Calu3 (cell line): ENCODE data around the gene FAM3D. TPM values are rescaled to one million over a fixed set of nuclear protein-coding genes. Genes with fewer than 3 reads are reported as not detected.

ENCODE experiments used
- BruUV-seq: library from RNA; stranded (reverse); fragments of 400-500 nt; replicated peaks from 2 replicates; lab custom pipeline; 2021; lab: Mats Ljungman, UMichigan
- CTCF ChIA-PET: fragments of 300-600 bp; sonication (Branson Sonifier 250); formaldehyde crosslinking; loops from one replicate; lab custom pipeline; 2022; ENCODE audit warnings: antibody characterized with exemption; lab: Charles Lee
- DNase-seq: peaks from one replicate; pipeline ENCODE4 v3.0.0; 2022
- H3K27ac Mint-ChIP-seq: one replicate; pipeline ENCODE4 v1.8.0; 2022; ENCODE audit warnings: mixed read lengths; ENCODE audit not compliant: unreplicated experiment
- H3K27me3 Mint-ChIP-seq: one replicate; pipeline ENCODE4 v1.8.0; 2022; ENCODE audit warnings: mixed read lengths; ENCODE audit not compliant: unreplicated experiment
- H3K36me3 Mint-ChIP-seq: one replicate; pipeline ENCODE4 v1.8.0; 2022; ENCODE audit warnings: mild to moderate bottlenecking, moderate library complexity, mixed read lengths; ENCODE audit not compliant: insufficient read depth, unreplicated experiment
- H3K4me1 Mint-ChIP-seq: one replicate; pipeline ENCODE4 v1.8.0; 2022; ENCODE audit warnings: mild to moderate bottlenecking, low read depth, mixed read lengths; ENCODE audit not compliant: unreplicated experiment
- H3K4me3 Mint-ChIP-seq: one replicate; pipeline ENCODE4 v1.8.0; 2022; ENCODE audit warnings: mild to moderate bottlenecking, low read depth, moderate library complexity, mixed read lengths; ENCODE audit not compliant: unreplicated experiment
- H3K9me3 Mint-ChIP-seq: one replicate; pipeline ENCODE4 v1.8.0; 2022; ENCODE audit warnings: low read depth, mixed read lengths; ENCODE audit not compliant: unreplicated experiment
- CTCF ChIP-seq: fragments of 200-600 bp; IDR thresholded peaks from one replicate; pipeline ENCODE4 v1.8.0; 2022; ENCODE audit warnings: antibody characterized with exemption; ENCODE audit not compliant: unreplicated experiment
- intact Hi-C: fragments of 100-400 bp; cut with micrococcal nuclease; formaldehyde crosslinking; loops from one replicate; pipeline ENCODE4 v1.10.0; 2022; ENCODE audit not compliant: unreplicated experiment
- total RNA-seq: library from RNA; stranded (reverse); gene quantifications from 2 replicates; pipeline ENCODE4 v1.2.3, GENCODE V29; 2022

FAM3D gene
- total RNA-seq, 1 experiment from 2014 or later = 3.0 TPM

- H3K27me3 Mint-ChIP-seq = peaks cover 9% of the 10 kb centered on the region
- TF ChIP-seq CTCF = peak; percentile 87
- CTCF ChIA-PET = interaction anchor here (0.6 to 6.5 kb wide), 13 partner anchors 10 to 1327 kb away, joined by 3 to 66 read pairs (median 4); partner anchors contain the start of genes HTD2 and RPP14
- no peaks in the 10 kb centered on the region for H3K36me3 Mint-ChIP-seq
- no peak overlapping the region for H3K4me3 Mint-ChIP-seq
- no peak overlapping the region for H3K27ac Mint-ChIP-seq
- H3K4me1 Mint-ChIP-seq = peaks cover 6% of the 10 kb centered on the region
- no peaks in the 10 kb centered on the region for H3K9me3 Mint-ChIP-seq
- no TSS peak for BruUV-seq
- intact Hi-C loops = loop anchor here (1.0 to 2.0 kb wide), 3 partner anchors 22 to 69 kb away; no protein-coding TSS in a partner anchor
- DNase-seq = peak; percentile 76
Observed at GRCh38 chr3:58630076-58630709, 36.4 kb downstream of the FAM3D start.

- no TSS peak for BruUV-seq
- Mint-ChIP-seq H3K9me3 (no peaks in the 10 kb centered on the region), H3K4me1 (peaks cover 6% of the 10 kb centered on the region), H3K36me3 (no peaks in the 10 kb centered on the region), H3K4me3 (no peak overlapping the region), H3K27me3 (peaks cover 9% of the 10 kb centered on the region), H3K27ac (no peak overlapping the region)
- CTCF ChIA-PET = interaction anchor here (0.7 to 6.5 kb wide), 11 partner anchors 11 to 1326 kb away, joined by 3 to 66 read pairs (median 4); partner anchors contain the start of genes HTD2 and RPP14
- no peak for TF ChIP-seq CTCF
- intact Hi-C loops = loop anchor here (1.0 to 5.0 kb wide), 5 partner anchors 21 to 297 kb away; partner anchors contain the start of gene PXK
- DNase-seq = no peak
Observed at GRCh38 chr3:58629629-58630028, 36.9 kb downstream of the FAM3D start.

- Mint-ChIP-seq H3K36me3 (no peaks in the 10 kb centered on the region), H3K4me3 (no peak overlapping the region), H3K9me3 (no peaks in the 10 kb centered on the region), H3K27ac (no peak overlapping the region), H3K4me1 (peaks cover 6% of the 10 kb centered on the region), H3K27me3 (peaks cover 9% of the 10 kb centered on the region)
- CTCF ChIA-PET = interaction anchor here (0.6 to 6.5 kb wide), 5 partner anchors 11 to 226 kb away, joined by 3 to 66 read pairs (median 4); no protein-coding TSS in a partner anchor
- no peak for TF ChIP-seq CTCF
- no peak for DNase-seq
- BruUV-seq = no TSS peak
- intact Hi-C loops = loop anchor here (5.0 kb wide), 2 partner anchors 42 to 297 kb away; partner anchors contain the start of gene PXK
Observed at GRCh38 chr3:58628823-58629562, 37.6 kb downstream of the FAM3D start.

GRCh38 chr3:58627941-58628340, 38.6 kb downstream of the FAM3D start:
- no peak for TF ChIP-seq CTCF
- intact Hi-C loops = loop anchor here (5.0 kb wide), 2 partner anchors 41 to 296 kb away; partner anchors contain the start of gene PXK
- peaks cover 6% of the 10 kb centered on the region for H3K4me1 Mint-ChIP-seq
- no peak for DNase-seq
- H3K27me3 Mint-ChIP-seq = peaks cover 9% of the 10 kb centered on the region
- no peaks in the 10 kb centered on the region for H3K36me3 Mint-ChIP-seq
- H3K4me3 Mint-ChIP-seq = no peak overlapping the region
- no peak overlapping the region for H3K27ac Mint-ChIP-seq
- CTCF ChIA-PET = interaction anchor here (2.1 to 6.5 kb wide), 2 partner anchors 59 to 68 kb away, joined by 10 to 66 read pairs; no protein-coding TSS in a partner anchor
- BruUV-seq = no TSS peak
- no peaks in the 10 kb centered on the region for H3K9me3 Mint-ChIP-seq
